ENCODE data around the gene ERFE.

ERFE gene

DNA sequence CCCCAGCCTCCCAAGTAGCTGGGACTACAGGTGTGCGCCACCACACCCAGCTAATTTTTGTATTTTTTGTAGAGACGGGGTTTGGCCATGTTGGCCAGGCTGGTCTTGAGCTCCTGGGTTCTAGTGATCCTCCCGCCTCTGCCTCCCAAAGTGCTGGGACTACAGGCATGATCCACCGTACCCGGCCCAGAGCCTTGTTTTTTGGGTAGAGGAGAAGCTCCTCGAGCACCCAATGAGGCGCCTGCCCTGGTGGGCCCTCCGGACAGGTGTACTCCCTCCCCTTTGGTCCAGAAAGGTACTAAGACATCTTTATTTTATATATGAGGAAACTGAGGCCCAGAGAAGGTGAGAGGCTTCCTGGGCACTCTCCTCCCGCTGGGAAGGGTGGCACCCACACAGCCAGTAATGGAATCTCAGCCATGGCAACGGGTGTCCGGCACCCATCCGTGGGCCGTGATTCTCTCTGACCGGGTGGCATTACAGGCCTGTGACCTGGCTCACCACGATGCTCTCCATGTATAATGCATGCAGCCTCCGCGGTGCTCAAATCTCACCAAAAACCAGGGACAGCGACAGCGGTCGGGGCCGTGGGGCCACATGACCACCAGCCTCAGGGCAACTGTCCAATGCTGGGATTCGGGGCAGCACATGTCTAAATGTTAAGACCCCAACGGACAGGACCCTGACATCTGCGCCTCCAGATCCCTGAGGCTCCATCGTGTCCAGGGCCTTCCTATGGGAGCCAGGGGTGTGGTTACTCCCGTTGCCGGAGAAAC is 37.1 kb upstream of the ERFE start:
- H3K9ac ChIP-seq (ENCODE audit: low read depth, low read length), result no peak overlapping the region
- H3K4me3 ChIP-seq (ENCODE audit: low read depth, low read length), result no peak overlapping the region
- H3K36me3 ChIP-seq (ENCODE audit: control insufficient read depth, insufficient read depth, low read length), result no peaks in the 10 kb centered on the region
- no peaks in the 10 kb centered on the region for H3K4me1 ChIP-seq (ENCODE audit: control insufficient read depth, insufficient read depth, low read length)
- H3K27ac ChIP-seq (ENCODE audit: low read depth, low read length), result no peak overlapping the region
- no peaks in the 10 kb centered on the region for H3K27me3 ChIP-seq (ENCODE audit: control insufficient read depth, insufficient read depth, low read length)
- no peaks in the 10 kb centered on the region for H3K9me3 ChIP-seq (ENCODE audit: control insufficient read depth, insufficient read depth, low read length)

GRCh38 chr2:238122287-238123217 is 36.2 kb upstream of the ERFE start:
- no peak overlapping the region for H3K4me3 ChIP-seq (ENCODE audit: low read depth, low read length)
- H3K27me3 ChIP-seq (ENCODE audit: control insufficient read depth, insufficient read depth, low read length), result no peaks in the 10 kb centered on the region

DNA sequence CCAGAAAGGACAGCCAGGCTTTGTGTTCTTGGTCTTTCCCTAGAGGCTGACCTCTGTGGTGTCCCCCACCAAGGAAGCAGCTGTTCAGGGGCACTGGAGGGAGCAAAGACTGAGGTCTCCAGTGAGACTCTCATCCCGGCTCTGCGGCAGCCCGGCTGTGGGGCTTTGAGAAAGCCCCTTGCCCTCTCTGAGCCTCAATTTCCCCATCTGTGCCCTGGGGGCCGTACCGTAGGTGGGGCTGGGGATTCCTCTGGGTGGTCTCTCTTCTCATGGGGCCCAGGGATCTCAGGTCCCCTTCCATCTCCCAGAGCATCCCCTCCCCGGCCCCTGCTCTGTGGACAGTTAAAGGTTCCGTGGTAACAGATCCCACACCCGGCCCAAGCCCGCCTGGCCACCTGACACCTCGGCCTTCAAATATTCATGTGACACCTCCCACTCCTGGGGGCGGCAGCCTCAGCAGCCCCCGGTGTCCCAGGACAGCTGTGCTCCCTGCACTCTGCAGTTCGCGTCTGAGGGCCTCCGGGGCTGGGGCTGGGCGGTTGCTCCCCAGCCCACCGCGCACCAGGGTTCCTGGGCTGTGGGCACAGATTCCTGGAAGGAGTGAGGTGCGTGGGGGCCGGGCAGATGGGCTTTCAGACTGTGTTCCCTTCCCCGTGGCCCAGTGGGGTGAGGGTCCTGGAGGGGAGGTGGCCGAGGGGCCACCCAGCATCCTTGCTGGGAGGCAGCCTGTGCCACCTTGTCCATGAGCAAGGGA is 35.4 kb upstream of the ERFE start:
- H3K27ac ChIP-seq (ENCODE audit: low read depth, low read length), result no peak overlapping the region
- no peak overlapping the region for H3K9ac ChIP-seq (ENCODE audit: low read depth, low read length)
- H3K36me3 ChIP-seq (ENCODE audit: control insufficient read depth, insufficient read depth, low read length), result no peaks in the 10 kb centered on the region
- no peaks in the 10 kb centered on the region for H3K27me3 ChIP-seq (ENCODE audit: control insufficient read depth, insufficient read depth, low read length)
- no peak overlapping the region for H3K4me3 ChIP-seq (ENCODE audit: low read depth, low read length)
- H3K9me3 ChIP-seq (ENCODE audit: control insufficient read depth, insufficient read depth, low read length), result no peaks in the 10 kb centered on the region
- no peaks in the 10 kb centered on the region for H3K4me1 ChIP-seq (ENCODE audit: control insufficient read depth, insufficient read depth, low read length)

More at GRCh38 chr2:238122287-238123217, 36.2 kb upstream of the ERFE start:
- Histone ChIP-seq H3K36me3 (ENCODE audit: control insufficient read depth, insufficient read depth, low read length) (no peaks in the 10 kb centered on the region), H3K27ac (ENCODE audit: low read depth, low read length) (no peak overlapping the region), H3K9ac (ENCODE audit: low read depth, low read length) (no peak overlapping the region), H3K4me1 (ENCODE audit: control insufficient read depth, insufficient read depth, low read length) (no peaks in the 10 kb centered on the region), H3K9me3 (ENCODE audit: control insufficient read depth, insufficient read depth, low read length) (no peaks in the 10 kb centered on the region)

DNA sequence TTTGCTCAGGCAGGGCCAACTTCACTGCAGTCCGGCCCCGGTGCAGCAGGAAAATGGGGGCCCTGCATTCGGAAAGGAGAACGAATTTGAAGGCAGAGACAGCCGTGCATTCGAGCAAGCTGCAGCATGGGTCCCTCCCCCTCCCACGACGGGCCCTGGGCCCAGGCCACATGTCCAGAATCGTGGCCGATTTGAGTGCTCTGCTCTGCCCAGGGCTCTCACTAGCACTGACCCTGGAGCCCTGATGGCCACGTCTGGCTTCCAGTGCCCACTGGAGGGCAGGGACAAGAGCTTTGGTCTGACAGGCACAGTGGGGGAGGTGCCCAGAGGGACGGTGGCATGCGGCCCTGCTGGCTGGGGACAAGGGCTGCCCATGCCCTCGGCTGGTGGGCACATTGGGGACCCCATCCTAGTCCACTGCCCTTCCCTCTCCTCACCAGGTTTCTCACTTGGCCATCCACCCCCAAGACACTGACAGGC is 34.7 kb upstream of the ERFE start:
- H3K27me3 ChIP-seq (ENCODE audit: control insufficient read depth, insufficient read depth, low read length), result no peaks in the 10 kb centered on the region
- no peaks in the 10 kb centered on the region for H3K4me1 ChIP-seq (ENCODE audit: control insufficient read depth, insufficient read depth, low read length)
- H3K27ac ChIP-seq (ENCODE audit: low read depth, low read length), result no peak overlapping the region
- H3K4me3 ChIP-seq (ENCODE audit: low read depth, low read length), result no peak overlapping the region
- H3K9me3 ChIP-seq (ENCODE audit: control insufficient read depth, insufficient read depth, low read length), result no peaks in the 10 kb centered on the region
- no peaks in the 10 kb centered on the region for H3K36me3 ChIP-seq (ENCODE audit: control insufficient read depth, insufficient read depth, low read length)
- H3K9ac ChIP-seq (ENCODE audit: low read depth, low read length), result no peak overlapping the region

DNA sequence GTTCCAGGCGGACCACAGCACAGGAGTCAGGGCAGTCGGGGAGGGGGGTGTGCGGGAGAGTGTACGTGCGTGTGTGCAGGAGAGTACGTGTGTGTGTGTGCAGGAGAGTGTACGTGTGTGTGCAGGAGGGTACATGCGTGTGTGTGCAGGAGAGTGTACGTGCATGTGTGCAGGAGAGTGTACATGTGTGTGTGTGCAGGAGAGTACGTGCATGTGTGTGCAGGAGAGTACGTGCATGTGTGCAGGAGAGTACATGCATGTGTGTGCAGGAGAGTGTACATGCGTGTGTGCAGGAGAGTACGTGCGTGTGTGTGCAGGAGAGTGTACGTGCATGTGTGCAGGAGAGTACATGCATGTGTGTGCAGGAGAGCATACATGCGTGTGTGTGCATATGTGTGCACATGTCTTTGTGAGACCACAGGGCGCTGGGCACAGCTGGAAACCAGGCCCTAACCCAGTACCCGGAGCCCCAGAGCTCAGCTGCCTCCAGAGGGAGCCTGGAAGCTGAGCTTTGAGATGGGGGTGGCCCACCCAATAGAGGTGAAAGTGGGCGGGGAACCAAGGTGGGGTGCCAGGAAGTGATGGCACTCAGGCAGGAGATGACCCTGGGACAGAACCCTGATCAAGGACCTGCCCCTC is 34.2 kb upstream of the ERFE start:
- H3K9me3 ChIP-seq (ENCODE audit: control insufficient read depth, insufficient read depth, low read length), result no peaks in the 10 kb centered on the region
- no peak overlapping the region for H3K27ac ChIP-seq (ENCODE audit: low read depth, low read length)
- no peaks in the 10 kb centered on the region for H3K27me3 ChIP-seq (ENCODE audit: control insufficient read depth, insufficient read depth, low read length)
- no peak overlapping the region for H3K4me3 ChIP-seq (ENCODE audit: low read depth, low read length)
- no peaks in the 10 kb centered on the region for H3K4me1 ChIP-seq (ENCODE audit: control insufficient read depth, insufficient read depth, low read length)
- no peak overlapping the region for H3K9ac ChIP-seq (ENCODE audit: low read depth, low read length)
- no peaks in the 10 kb centered on the region for H3K36me3 ChIP-seq (ENCODE audit: control insufficient read depth, insufficient read depth, low read length)

DNA sequence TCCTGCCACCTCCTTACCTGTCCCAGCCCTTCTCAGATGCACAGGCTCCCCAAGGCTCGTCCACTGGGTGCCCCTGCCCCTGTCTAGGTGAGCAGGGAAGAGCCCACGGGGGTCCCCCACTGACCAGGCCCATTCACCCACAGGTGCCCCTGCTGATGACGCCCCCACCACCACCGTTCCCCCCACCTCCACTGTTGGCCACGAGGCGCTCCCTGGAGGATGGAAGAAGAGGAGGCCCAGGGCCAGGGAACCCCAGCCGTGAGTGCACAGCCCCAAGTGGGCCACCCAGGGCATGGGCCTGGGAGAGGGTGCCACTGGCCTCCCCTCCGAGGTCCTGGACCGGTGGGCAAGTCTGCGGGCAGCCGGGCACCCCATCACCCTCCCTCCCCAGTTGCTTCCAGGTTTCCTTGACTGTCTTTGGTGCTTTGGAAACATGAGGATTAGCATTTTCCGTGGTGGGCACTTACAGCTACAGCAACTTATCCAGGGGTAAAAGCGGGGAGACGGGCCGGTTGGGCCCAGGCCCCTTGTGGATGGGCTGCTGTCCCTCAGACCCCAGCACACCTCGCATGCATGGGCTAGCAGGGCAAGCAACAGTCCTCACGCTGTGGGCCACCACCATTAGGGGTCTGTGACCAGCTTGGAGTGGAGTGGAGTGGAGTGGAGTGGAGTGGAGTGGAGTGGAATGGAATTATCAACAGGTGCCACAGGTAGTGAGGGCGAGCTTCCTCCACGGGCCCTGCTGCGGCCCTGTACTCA is 33.5 kb upstream of the ERFE start:
- Histone ChIP-seq H3K4me1 (ENCODE audit: control insufficient read depth, insufficient read depth, low read length) (no peaks in the 10 kb centered on the region), H3K9ac (ENCODE audit: low read depth, low read length) (no peak overlapping the region), H3K36me3 (ENCODE audit: control insufficient read depth, insufficient read depth, low read length) (no peaks in the 10 kb centered on the region)

GRCh38 chr2:238126338-238126737 is 32.4 kb upstream of the ERFE start:
- H3K4me3 ChIP-seq (ENCODE audit: low read depth, low read length), result no peak overlapping the region
- no peak overlapping the region for H3K9ac ChIP-seq (ENCODE audit: low read depth, low read length)
- H3K4me1 ChIP-seq (ENCODE audit: control insufficient read depth, insufficient read depth, low read length), result no peaks in the 10 kb centered on the region
- no peaks in the 10 kb centered on the region for H3K27me3 ChIP-seq (ENCODE audit: control insufficient read depth, insufficient read depth, low read length)
- no peaks in the 10 kb centered on the region for H3K36me3 ChIP-seq (ENCODE audit: control insufficient read depth, insufficient read depth, low read length)
- no peak overlapping the region for H3K27ac ChIP-seq (ENCODE audit: low read depth, low read length)
- no peaks in the 10 kb centered on the region for H3K9me3 ChIP-seq (ENCODE audit: control insufficient read depth, insufficient read depth, low read length)

More for the DNA sequence above, 33.5 kb upstream of the ERFE start:
- Histone ChIP-seq H3K4me3 (ENCODE audit: low read depth, low read length) (no peak overlapping the region), H3K27ac (ENCODE audit: low read depth, low read length) (no peak overlapping the region), H3K27me3 (ENCODE audit: control insufficient read depth, insufficient read depth, low read length) (no peaks in the 10 kb centered on the region), H3K9me3 (ENCODE audit: control insufficient read depth, insufficient read depth, low read length) (no peaks in the 10 kb centered on the region)

DNA sequence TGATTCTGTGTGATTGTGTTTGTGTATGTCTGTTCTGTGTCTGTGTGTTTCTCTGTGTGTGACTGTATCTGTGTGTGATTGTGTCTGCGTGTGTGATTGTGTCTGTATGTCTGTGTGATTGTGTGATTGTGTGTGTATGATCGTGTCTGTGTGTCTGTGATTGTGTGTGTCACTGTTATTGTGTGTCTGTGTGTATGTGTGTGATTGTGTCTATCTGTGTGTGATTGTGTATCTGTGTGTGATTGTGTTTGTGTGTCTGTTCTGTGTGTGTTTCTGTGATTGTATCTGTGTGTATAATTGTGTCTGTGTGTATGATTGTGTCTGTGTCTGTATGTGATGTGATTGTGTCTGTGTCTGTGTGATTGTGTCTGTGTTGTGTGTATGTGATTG is 32.0 kb upstream of the ERFE start:
- H3K4me1 ChIP-seq (ENCODE audit: control insufficient read depth, insufficient read depth, low read length), result no peaks in the 10 kb centered on the region

GRCh38 chr2:238127165-238128060 is 31.4 kb upstream of the ERFE start:
- no peak overlapping the region for H3K4me3 ChIP-seq (ENCODE audit: low read depth, low read length)
- no peak overlapping the region for H3K27ac ChIP-seq (ENCODE audit: low read depth, low read length)
- H3K9ac ChIP-seq (ENCODE audit: low read depth, low read length), result no peak overlapping the region
- H3K27me3 ChIP-seq (ENCODE audit: control insufficient read depth, insufficient read depth, low read length), result no peaks in the 10 kb centered on the region
- H3K36me3 ChIP-seq (ENCODE audit: control insufficient read depth, insufficient read depth, low read length), result no peaks in the 10 kb centered on the region
- no peaks in the 10 kb centered on the region for H3K4me1 ChIP-seq (ENCODE audit: control insufficient read depth, insufficient read depth, low read length)
- no peaks in the 10 kb centered on the region for H3K9me3 ChIP-seq (ENCODE audit: control insufficient read depth, insufficient read depth, low read length)

More for the DNA sequence above, 32.0 kb upstream of the ERFE start:
- Histone ChIP-seq H3K27me3 (ENCODE audit: control insufficient read depth, insufficient read depth, low read length) (no peaks in the 10 kb centered on the region), H3K9me3 (ENCODE audit: control insufficient read depth, insufficient read depth, low read length) (no peaks in the 10 kb centered on the region), H3K4me3 (ENCODE audit: low read depth, low read length) (no peak overlapping the region), H3K27ac (ENCODE audit: low read depth, low read length) (no peak overlapping the region), H3K9ac (ENCODE audit: low read depth, low read length) (no peak overlapping the region), H3K36me3 (ENCODE audit: control insufficient read depth, insufficient read depth, low read length) (no peaks in the 10 kb centered on the region)

Data from HUES48 (cell line).